HG02798 (cell line): ENCODE data around the gene CLVS2.

Source experiments
- ATAC-seq: cut with Tn5 transposase; IDR thresholded peaks from one replicate; pipeline ENCODE4 v1.9.1; 2021; ENCODE audit warnings: mild to moderate bottlenecking; ENCODE audit not compliant: unreplicated experiment, poor library complexity

CLVS2 gene

DNA sequence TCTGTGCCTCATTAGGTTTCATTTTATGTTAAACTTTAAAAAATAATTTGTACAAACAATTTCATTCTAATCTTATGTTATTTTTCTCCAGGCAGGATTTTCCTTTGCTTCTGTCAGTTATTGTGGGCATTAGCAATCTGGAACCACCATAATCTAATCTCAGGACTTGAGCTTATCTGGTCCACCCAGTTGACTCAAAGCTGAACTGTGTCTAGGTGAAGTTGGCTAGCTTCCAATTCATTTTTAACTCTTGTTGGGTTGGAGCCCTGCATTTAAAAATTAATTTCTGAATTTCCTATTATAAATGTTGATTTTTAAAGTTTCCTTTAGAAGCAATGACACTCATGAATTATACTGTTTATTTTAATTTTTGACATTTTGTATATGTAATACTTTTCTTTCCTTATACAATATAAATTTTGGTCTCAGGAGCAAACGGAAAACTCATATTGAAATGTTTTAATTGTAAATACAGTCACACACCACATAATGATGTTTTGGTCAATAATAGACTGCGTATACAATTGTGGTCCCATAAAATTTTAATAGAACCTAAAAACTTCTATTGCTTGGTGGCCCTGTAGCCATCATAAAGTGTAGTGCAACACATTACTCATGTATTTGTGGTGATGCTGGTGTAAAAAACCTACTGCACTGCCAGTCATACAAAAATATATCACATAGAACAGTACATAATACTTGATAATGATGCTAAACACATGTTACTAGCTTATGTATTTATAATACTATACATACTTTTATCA, 121.3 kb downstream of the CLVS2 start:
- ATAC-seq = no peak

DNA sequence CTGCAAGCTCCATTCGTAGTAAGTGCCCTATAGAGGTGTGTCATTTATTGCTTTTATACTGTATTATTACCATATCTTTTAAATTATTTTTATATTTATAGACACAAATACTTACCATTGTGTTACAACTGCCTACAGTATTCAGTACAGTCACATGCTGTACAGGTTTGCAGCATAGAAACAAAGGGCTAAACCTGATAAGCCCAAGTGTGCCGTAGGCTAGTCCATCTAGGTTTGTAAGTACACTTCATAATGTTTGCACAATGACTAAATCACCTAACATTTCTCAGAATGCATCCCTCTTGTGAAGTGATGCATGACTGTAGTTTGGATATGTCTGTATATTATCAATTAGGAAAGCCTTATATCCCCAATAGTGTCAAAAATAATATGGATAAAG, 122.8 kb downstream of the CLVS2 start:
- ATAC-seq = no peak
